Mucosa of descending colon (tissue), 3 donors: ENCODE data around the gene ITGB5. TPM values are rescaled to one million over a fixed set of nuclear protein-coding genes. Genes with fewer than 3 reads are reported as not detected.
A peak's percentile ranks its signal among the peaks of the same experiment; 100 is the strongest.

Experiments
- ATAC-seq: fragments of 200-7000 bp; cut with Tn5 transposase; one replicate; pipeline ENCODE4 v1.9.1; 2020; ENCODE audit warnings: mild to moderate bottlenecking, moderate library complexity
- DNase-seq, 3 donors: peaks; one replicate each; pipeline ENCODE4 v3.0.0-alpha.2; 2020
- H3K36me3 ChIP-seq: fragments of 200-600 bp; one replicate; pipeline ENCODE4 v1.8.0; 2021; ENCODE audit warnings: low read depth, mild to moderate bottlenecking
- H3K4me1 ChIP-seq: fragments of 200-600 bp; one replicate; pipeline ENCODE4 v1.8.0; 2021; ENCODE audit warnings: low read depth, mild to moderate bottlenecking
- H3K4me3 ChIP-seq: fragments of 200-600 bp; one replicate; pipeline ENCODE4 v1.8.0; 2021; ENCODE audit warnings: mild to moderate bottlenecking
- H3K9me3 ChIP-seq: fragments of 200-600 bp; one replicate; pipeline ENCODE4 v1.8.0; 2021; ENCODE audit warnings: mild to moderate bottlenecking
- intact Hi-C, 2 donors: fragments of 100-400 bp; cut with DNase I in 1 of 2; cut with micrococcal nuclease in 1 of 2; formaldehyde crosslinking; loops; one replicate each; pipeline versions ENCODE4 v1.11.0 to v1.11.1; 2022; cut with DNase I, micrococcal nuclease
- total RNA-seq, 3 donors: library from RNA; stranded (reverse); fragmentation: NEBNext Ultra II Directional in 2 of 3; extraction: Animal tissue kit (Norgen Biotek cat#: 25700) in 2 of 3; gene quantifications; one replicate each; pipeline versions ENCODE4 v1.2.1 to v1.2.4, GENCODE V29; 2021 to 2023
- TF ChIP-seq, protein P1 (sequence below): fragments of 200-600 bp; IDR thresholded peaks from one replicate; pipeline ENCODE4 v1.8.0; 2022; ENCODE audit warnings: antibody characterized with exemption, mild to moderate bottlenecking
- donor health status: DM: no; HTN: no; CAD: no; lungs with moderate emphysema.
- donor health status: DM: no; HTN: no; CAD: no.
- donor health status: DM: no; HTN: yes; CAD: no.

Gene ITGB5
- total RNA-seq, 3 donors from 2014 or later = 67.9 to 102 (median 69.6) TPM

DNA sequence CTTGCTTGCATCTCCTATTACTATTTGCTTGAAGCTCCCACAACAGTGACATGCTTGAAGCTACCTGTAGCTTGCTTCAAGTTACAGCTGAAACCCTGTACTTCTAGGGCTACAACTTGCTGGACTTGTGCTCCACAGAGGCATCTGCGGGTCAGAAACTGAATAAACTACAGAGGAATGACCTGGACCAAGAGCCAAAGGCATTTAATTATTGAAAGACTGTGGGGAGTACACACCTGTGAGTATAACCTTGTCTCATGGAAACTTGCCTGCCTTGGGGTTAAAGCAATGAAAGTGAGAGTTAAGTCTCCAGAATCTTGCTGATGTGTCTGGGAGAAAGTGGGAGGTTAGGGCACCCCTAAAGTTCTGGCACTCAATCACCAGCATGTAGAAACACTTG is 87.1 kb downstream of the ITGB5 start:
- DNase-seq (no peak), ATAC-seq (no peak)
- intact Hi-C loops = no loop called here
- H3K4me1 ChIP-seq = no peaks in the 10 kb centered on the region
- TF ChIP-seq, protein P1, sequence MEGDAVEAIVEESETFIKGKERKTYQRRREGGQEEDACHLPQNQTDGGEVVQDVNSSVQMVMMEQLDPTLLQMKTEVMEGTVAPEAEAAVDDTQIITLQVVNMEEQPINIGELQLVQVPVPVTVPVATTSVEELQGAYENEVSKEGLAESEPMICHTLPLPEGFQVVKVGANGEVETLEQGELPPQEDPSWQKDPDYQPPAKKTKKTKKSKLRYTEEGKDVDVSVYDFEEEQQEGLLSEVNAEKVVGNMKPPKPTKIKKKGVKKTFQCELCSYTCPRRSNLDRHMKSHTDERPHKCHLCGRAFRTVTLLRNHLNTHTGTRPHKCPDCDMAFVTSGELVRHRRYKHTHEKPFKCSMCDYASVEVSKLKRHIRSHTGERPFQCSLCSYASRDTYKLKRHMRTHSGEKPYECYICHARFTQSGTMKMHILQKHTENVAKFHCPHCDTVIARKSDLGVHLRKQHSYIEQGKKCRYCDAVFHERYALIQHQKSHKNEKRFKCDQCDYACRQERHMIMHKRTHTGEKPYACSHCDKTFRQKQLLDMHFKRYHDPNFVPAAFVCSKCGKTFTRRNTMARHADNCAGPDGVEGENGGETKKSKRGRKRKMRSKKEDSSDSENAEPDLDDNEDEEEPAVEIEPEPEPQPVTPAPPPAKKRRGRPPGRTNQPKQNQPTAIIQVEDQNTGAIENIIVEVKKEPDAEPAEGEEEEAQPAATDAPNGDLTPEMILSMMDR = no peak
- no peak overlapping the region for H3K4me3 ChIP-seq
- H3K36me3 ChIP-seq = no peaks in the 10 kb centered on the region
- H3K9me3 ChIP-seq = no peaks in the 10 kb centered on the region

DNA sequence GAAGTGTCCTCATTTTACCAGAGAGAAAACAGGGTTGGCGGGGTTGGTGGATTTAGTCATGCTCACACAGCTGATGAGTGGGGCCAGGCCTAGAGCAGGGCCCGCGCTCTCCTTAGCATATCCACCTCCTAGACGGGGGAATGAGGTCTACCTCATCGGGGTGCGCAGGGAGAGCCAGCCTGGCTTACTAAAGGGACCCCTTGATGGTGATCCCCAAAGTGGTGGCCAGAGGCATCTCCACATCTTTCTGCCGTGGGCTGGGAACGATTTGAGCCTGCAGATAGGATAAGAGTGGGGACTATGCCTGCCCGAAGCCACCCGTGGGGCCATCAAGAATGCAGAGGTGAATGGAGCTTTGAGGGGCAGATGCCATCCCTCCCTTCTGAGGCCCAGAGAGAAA is 87.5 kb downstream of the ITGB5 start:
- intact Hi-C loops = no loop called here
- no peak for ATAC-seq
- Histone ChIP-seq H3K9me3 (no peaks in the 10 kb centered on the region), H3K4me3 (no peak overlapping the region), H3K4me1 (no peaks in the 10 kb centered on the region), H3K36me3 (no peaks in the 10 kb centered on the region)
- no peak for DNase-seq
- TF ChIP-seq, protein P1 = no peak

DNA sequence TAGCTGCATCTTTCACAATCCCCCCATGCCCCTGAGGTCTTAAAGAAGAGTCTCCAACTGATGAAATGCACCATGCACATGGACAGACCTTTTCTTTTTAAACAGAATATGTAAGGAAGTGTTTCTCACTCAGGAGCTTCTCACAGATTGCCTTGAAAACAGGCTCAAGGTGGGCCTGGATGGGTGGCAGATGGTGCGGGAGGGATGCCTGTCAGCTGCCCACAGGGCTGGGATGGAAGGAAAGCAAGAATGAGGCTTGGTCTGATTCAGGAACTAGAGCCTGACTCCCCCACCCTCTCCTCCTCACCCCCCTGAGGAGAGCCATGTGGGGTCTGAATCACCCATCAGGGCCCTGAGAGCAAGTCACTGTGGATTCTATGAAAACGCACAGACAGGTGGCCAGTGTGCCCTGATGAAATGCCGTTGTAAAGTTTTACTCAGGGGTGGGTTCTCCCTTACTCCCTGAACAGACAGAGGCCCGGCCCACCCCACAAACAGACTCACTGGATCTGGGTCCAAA is 89.7 kb downstream of the ITGB5 start:
- TF ChIP-seq, protein P1 = no peak
- intact Hi-C loops = no loop called here
- Histone ChIP-seq H3K9me3 (no peaks in the 10 kb centered on the region), H3K4me3 (no peak overlapping the region), H3K4me1 (no peaks in the 10 kb centered on the region), H3K36me3 (no peaks in the 10 kb centered on the region)
- ATAC-seq = no peak
- DNase-seq = no peak

DNA sequence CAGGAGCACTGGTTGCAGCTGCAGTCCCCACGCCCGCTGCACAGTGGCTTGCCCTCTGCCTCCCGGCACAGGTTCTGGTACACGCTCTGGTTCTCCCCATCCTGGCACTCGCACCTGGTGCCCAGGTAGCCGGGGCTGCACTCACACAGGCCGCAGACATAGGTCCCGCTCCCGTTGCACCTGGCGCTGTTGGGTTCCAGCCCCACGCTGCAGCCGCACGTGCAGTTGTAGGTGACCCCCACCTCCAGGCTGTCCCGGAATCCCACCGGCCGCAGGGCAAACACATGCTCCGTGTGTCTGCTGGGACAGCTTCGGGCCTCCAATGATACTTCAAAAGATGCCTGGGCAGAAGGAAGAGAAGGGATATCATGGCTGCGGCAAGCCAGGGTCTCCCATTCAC is 90.7 kb downstream of the ITGB5 start:
- Histone ChIP-seq H3K9me3 (no peaks in the 10 kb centered on the region), H3K36me3 (no peaks in the 10 kb centered on the region), H3K4me3 (no peak overlapping the region), H3K4me1 (no peaks in the 10 kb centered on the region)
- TF ChIP-seq, protein P1 = no peak
- DNase-seq (no peak), ATAC-seq (no peak)
- intact Hi-C loops = no loop called here

DNA sequence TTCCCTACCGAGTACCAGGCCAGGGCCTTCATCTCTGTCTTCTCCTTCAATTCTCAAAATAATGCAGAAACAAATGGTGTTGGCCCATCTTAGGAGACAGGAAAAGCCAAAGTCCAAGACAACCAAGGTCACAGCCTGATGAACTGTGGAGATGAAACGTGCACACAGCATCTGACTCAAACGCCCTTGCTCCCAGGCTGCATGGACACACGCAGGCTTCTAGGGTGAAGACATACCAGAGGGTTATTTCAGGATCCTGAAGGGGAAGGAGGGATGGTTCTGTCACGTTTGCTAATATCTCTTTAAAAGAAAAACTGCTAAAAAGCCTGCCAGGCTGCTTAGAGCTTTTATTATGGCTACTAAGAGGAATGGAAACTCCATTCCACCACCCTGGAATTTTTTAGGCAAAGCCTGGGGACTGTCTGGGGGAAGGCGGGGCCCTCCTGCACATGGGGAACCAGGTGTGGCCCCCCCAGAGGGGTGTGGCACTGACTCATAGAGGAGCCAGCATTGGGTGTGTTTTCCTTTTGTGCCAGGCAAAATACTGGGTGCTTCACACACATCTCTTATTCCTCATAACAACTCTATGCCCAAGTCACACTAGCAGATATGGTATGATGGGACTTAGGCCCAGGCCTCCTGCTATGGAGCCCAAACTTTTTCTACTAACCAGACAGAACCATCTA is 94.0 kb downstream of the ITGB5 start:
- intact Hi-C loops = no loop called here
- Histone ChIP-seq H3K4me1 (no peaks in the 10 kb centered on the region), H3K9me3 (no peaks in the 10 kb centered on the region), H3K36me3 (no peaks in the 10 kb centered on the region), H3K4me3 (no peak overlapping the region)
- DNase-seq (no peak), ATAC-seq (peak; percentile 73)
- TF ChIP-seq, protein P1 = no peak
